H7 (cell line): ENCODE data around the gene IMP3. TPM values are rescaled to one million over a fixed set of nuclear protein-coding genes. Genes with fewer than 3 reads are reported as not detected.

Experiments used
- DNase-seq: peaks from one replicate; pipeline ENCODE4 v3.0.0; 2012
- H3K27me3 ChIP-seq: 2 replicates; pipeline ENCODE4 v1.6.0; 2011; ENCODE audit warnings: mild to moderate bottlenecking, low read length; ENCODE audit not compliant: control insufficient read depth, insufficient read depth
- H3K36me3 ChIP-seq: replicated peaks from 2 replicates; pipeline ENCODE4 v1.5.1; 2011; ENCODE audit warnings: low read length; ENCODE audit not compliant: control insufficient read depth, insufficient read depth
- H3K4me3 ChIP-seq: 2 replicates; pipeline ENCODE4 v1.5.1; 2011; ENCODE audit warnings: low read depth, mild to moderate bottlenecking, control low read depth, low read length, moderate library complexity; ENCODE audit not compliant: insufficient read depth
- total RNA-seq: library from RNA; depleted of rRNA; stranded (reverse); fragments of >200 nt; shearing (Covaris generic); gene quantifications from 2 replicates; pipeline ENCODE4 v1.2.3, GENCODE V29; 2014

IMP3 gene
- total RNA-seq, 1 experiment from 2014 or later: 168 TPM

DNA sequence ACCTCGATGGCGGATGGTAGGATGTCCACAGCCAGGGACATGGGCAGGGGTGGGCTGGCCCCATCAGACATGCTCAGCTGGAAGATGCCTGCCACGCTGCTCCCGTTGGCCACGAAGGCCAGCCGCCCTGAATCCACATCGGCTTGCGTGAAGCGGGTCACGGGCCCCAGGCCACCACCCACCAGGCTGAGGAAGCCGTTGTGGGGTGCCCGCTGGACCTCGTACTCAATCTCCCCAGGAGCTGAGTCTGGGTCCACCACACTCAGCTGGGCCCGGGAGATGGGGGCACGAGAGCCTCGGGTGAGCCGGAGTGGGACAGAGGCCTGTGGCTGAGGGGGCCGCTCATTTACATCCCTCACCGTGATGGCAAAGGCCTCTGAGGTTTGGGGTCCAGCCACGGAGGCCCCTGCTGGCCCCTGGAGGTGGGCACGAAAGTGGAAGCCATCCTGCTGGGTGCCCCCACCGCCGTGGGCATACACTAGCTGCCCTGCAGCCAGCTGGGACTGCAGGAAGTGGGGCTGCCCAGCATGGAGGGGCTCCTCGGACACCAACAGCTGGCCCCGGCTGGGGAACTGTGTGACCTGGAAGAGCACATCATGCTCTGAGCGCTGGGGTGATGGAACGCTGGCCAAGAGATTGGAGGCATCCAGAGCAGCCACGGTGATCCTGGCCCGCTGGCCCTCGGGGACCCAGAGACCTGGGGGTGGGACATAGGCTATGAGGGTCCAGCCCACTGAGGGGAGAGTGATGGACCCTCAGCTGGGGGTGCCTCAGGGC, 36.9 kb upstream of the IMP3 start:
- Histone ChIP-seq H3K36me3 (no peaks in the 10 kb centered on the region), H3K27me3 (no peaks in the 10 kb centered on the region), H3K4me3 (no peak overlapping the region)
- no peak for DNase-seq

DNA sequence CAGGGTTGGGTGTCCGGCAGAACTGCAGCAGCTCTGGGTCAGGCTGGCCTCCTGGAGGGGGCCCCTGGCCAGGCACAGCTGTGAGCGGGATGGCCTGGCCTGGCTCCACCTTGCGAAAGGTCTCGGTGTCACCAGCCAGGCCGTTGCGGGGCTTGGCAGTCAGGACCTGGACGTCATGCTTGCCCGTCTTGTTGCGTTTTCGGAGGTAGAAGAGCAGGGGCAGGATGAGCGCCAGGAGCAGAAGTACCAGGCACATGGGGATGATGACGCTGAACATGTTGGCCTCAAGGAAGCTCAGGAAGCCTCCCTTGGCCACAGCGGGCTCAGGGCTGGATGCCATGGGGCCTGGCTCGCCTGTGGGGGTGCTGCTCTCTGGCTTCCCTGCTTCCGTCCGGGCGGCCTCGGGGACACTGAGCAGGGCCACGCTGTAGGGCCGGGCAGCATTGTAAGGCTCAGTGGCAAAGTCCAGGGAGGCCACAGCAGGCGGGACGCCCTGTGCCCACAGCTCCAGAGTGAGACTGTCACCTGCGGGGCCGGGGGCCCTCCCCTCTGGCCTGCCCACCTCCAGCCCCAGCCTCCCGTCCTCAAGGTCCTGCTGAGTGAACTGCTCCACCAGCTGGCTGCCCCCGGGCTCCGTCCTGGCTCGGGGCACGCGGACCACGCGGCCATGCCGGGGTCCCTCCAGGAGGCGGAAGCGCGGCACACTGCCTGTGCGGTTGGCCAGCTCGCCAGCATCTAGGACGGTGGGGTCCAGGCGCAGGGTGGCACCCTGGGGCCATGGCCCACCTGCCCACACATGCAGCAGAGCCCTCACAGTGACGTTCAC, 35.8 kb upstream of the IMP3 start:
- Histone ChIP-seq H3K27me3 (no peaks in the 10 kb centered on the region), H3K36me3 (no peaks in the 10 kb centered on the region), H3K4me3 (no peak overlapping the region)
- no peak for DNase-seq

DNA sequence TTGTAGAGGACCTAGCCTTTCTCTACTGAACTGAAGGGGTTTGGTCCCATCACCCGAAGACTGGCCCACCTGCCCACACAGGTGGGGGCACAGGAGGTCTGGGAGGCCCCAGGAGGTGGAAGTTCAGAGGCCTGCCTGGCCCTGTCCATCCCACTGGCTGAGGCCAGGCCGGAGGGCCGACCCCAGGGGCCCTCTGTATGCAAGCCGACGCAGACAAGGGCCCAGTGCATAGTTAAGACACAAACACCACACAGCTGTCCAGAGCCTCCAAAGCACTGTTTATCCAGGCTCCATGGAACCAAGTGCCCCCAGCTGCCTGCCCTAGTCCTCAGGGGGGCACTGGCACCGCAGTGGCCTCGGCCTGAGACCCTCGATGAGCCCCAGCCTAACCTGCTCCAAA, 34.3 kb upstream of the IMP3 start:
- no peaks in the 10 kb centered on the region for H3K36me3 ChIP-seq
- no peaks in the 10 kb centered on the region for H3K27me3 ChIP-seq
- H3K4me3 ChIP-seq: no peak overlapping the region
- DNase-seq: no peak

DNA sequence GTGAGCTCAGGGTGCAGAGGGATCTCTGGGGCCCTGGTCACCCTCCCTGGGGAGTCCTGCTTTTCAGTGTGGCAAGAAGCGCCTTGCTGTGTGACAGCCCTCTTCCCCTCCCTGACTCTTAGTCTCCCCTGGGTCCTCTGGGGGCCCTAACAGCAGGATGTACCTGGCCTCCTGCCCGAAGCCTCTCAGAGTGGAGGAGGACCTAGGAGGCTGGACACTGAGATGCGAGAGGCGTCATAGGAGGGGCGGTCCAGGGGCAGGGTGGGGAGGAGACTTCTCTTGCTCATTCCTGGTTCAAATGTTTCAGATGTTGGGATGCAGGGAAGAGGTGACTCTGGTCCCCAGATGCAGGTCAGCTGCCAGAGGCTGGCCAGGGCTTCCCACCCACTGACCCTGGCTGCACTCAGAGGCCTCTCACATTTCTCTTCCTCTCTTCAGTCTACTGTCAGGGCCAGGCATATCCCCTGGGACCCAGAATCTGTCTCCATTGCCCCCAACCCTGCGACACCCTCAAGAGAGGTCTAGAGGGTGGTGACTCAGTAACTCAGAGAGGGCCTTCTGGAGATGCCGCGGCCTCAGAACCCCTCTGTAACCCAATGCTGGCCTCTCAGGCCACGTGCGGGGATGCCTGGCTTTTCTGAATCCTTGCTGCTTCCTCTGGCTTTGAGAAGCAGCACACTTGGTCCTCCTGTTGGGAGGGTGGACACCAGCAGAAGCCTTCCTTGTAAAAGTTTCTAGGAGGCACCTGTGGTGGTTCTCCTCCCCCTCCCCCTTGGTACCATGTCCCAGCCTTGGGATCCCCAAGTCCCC, 33.6 kb upstream of the IMP3 start:
- no peak overlapping the region for H3K4me3 ChIP-seq
- H3K36me3 ChIP-seq: no peaks in the 10 kb centered on the region
- H3K27me3 ChIP-seq: no peaks in the 10 kb centered on the region
- DNase-seq: no peak

DNA sequence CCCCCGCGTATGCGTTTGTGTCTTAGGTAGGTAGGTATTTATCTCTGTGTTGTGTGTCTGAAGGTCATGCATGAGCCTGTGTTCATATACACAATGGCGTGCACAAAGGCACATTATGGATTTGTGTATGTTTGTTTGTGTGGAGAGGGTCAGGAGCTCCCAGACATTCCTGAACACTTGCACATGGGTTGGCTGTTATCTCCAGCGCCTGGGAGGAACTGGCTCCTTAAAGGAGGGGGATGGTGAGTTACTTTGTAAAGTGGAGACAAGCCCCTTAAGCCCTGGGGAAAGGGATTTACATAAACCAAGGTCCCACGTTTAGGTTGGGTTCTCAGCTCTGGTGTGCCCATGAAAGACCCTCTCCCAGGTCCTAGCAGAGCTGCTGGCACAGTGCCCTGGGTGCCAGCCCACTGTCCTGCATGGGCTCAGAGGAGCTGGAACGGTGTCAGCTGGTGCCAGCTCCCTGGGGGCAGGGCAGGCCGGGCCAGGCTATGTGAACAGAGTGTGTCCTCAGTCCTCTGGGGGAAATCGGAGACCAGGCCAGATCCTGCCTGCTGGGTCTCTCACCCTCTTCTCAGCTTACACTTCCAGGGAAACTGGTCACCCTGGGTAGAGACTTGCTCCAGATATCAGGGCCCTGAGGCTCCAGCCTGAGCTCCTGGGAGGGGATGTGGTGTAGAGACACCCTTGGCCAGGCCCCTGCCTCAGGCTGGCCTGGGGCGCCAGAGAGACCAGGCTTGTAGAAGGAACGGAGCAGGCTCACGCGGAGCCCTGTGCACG, 32.8 kb upstream of the IMP3 start:
- Histone ChIP-seq H3K4me3 (no peak overlapping the region), H3K27me3 (no peaks in the 10 kb centered on the region), H3K36me3 (no peaks in the 10 kb centered on the region)
- peak; percentile 78 for DNase-seq

DNA sequence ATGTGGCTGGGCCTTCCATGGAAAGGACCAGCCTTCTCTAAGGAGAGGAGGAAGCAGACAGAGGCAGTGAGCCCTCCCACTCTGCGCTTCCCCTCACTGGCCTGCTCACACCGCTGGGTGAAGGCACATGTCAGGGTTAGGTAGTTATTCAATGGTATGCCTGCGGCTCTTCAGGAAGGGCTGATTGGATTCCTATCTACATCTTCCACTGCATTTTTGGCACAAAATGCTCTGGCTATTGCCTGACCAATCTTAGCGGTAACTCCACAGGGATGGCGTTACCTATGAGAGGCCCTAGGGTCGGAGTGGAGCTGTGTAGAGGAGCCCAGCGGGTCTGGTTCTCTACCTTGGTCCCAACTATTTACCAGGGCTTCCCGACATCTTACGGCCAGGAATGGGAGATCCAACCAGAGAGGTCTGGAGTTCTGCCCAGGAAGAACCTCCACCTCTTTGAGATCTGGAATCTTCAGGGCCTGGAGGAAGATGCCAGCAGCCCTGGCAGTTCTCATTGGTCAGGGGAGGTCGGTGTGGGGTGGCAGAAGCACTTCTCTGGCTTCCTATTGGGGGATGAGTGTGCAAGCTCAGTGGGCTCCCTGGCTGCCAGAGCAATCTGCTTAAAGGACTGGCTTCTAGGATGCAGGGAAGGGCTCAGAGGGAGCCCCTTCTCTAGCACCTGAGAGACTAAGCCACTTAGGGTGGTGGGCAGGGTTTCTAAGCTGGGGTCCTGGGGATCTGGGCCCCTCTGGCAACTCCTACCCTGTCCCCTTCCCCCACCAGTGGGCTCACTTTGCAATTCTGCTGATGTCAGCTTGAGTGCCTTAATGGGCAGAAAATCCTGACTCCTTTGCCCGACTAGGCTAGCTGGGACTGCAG, 31.9 kb upstream of the IMP3 start:
- Histone ChIP-seq H3K27me3 (no peaks in the 10 kb centered on the region), H3K36me3 (no peaks in the 10 kb centered on the region), H3K4me3 (no peak overlapping the region)
- peak; percentile 76 for DNase-seq

DNA sequence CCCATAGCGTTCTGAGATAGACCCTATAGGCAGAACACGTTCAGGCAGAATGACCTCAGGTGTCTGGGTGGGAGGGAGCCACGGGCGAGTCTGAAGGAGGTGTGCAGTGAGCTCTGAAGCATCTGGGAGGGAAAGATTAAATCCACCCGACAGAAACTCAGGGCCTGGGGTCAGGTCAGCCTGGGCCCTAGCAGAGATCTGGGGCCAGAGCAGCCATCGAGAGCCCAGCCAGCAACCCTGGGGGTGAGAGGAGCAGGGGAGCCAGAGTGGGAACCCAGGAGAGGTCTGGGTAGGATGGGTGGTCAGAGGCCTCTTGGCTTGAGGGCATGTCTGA, 29.8 kb upstream of the IMP3 start:
- Histone ChIP-seq H3K4me3 (no peak overlapping the region), H3K36me3 (no peaks in the 10 kb centered on the region), H3K27me3 (no peaks in the 10 kb centered on the region)
- no peak for DNase-seq

DNA sequence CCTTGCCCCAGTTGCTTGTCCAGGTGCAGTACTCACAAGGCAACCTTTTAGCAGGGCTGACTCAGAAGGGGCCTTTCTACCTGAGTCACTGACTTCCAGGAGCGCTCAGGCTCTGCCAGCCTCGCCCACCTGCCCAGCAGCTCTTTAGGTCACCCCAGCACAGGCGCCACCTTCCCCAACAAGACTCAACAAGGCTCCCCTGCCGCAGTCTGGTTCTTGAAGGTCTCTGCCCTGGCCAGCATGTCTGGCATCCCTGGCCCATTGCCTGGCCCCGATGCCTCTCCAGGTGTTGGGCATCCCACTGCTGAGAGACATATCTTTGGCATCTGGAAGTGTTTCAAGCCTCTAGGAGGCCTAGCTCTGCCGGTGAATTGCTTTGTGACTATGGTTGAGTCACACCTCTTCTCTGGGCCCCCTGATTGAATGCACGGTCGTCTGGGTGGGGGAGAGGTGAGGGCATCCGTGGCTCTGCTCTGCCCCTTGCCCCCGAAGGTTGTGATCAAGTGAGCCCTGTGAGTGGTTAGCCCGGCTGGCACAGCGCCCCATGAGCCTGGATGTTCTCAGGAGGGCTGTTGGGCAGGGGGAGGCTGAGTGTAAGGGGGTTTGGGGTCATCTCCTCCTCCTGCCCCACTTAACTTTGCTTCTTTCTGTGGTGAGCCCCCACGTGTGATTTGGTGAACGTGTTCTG, 29.3 kb upstream of the IMP3 start:
- Histone ChIP-seq H3K27me3 (no peaks in the 10 kb centered on the region), H3K36me3 (no peaks in the 10 kb centered on the region), H3K4me3 (no peak overlapping the region)
- no peak for DNase-seq

DNA sequence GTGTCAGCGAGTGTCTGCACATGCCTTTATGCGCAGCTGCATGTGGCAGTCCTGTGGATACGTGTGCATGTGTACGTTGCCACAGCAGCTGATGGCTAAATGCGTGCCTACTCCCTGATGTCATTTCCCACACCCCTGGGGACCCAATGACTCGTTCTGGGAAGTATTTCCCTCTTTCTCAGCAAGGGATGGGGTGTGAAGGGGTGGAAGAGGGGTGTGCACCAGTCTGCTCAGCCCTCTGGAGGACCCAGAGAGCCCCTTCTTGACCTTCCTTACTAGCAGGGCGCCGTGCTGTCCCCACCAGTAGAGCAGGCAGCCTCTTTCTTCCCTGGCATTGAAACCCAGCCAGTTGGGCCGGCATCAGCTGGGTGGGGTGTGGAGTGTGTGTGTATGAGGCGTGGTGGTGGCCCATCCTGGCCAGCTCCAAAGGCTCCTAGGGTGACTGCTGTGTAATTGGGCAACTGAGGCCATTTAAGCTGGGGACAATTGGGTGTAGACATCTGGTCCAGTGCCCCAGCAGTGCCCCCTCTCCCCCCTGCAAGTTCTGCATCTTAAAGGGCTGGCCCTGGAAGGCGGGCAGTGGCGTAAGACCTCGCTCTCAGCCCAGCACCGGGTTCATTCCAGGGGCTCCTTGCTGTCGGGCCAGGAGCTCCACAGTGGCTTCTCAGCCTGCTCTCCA, 26.9 kb upstream of the IMP3 start:
- Histone ChIP-seq H3K4me3 (no peak overlapping the region), H3K27me3 (no peaks in the 10 kb centered on the region), H3K36me3 (no peaks in the 10 kb centered on the region)
- no peak for DNase-seq

DNA sequence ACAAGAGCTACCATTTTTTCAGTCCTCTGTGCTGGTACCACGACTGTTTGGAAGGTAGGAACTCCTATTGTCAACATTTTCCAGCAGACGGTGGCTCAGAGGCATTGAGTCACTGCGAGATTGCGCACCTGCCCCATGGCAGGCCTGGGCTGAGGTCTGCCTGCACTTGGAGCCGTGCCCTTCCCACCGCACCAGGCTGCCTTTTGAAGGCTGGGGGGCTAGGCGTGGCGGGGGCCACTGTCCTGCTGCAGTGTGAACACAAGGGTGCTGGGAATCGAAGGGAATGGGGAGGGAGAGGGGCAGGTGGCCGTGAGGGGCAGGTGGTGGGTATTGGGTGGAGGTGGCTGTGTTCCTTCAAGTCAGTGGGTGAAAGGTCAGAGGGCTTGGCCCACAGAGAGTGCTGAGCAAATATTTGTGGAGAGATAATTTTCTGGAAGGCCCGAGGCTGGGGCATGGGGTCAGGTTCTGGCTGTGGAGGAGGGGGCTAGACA, 24.0 kb upstream of the IMP3 start:
- H3K36me3 ChIP-seq: no peaks in the 10 kb centered on the region; the same call in 1 of the 2 replicates
- no peaks in the 10 kb centered on the region for H3K27me3 ChIP-seq
- no peak overlapping the region for H3K4me3 ChIP-seq
- DNase-seq: no peak

DNA sequence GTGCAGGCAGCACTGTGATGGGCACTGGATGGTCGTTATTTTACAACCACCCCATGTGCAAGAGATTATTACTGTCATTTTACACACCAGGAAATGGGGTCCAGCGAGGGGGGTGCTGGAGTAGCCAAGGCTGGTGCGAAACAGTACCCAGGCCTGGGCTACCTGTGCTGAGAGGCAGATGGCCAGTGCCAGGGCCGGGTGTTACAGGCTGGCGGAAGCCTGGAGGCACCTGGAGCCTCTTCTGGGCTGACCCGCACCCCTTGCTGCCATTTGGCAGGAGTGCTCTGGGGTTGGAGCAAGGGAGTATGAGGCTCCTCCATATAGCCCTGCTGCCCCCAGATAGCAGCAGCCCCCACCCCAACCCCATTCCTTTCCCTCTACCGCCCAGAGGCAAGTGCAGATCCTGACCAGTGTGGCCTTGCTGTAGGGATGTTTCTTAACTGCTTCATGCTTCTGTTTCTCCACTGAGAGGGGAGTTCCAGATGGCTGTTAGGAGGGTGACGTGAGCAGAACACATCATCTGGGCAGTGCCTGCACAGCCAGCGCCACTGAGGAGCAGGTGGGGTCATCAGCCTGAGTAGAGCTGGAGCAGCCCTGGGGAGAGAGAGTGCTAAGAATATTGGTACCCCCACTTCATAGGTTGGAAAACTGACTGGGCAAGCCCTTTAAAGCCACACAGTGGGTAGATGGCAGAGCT, 22.9 kb upstream of the IMP3 start:
- H3K4me3 ChIP-seq: no peak overlapping the region
- H3K36me3 ChIP-seq: no peaks in the 10 kb centered on the region; the same call in 1 of the 2 replicates
- H3K27me3 ChIP-seq: no peaks in the 10 kb centered on the region
- no peak for DNase-seq

DNA sequence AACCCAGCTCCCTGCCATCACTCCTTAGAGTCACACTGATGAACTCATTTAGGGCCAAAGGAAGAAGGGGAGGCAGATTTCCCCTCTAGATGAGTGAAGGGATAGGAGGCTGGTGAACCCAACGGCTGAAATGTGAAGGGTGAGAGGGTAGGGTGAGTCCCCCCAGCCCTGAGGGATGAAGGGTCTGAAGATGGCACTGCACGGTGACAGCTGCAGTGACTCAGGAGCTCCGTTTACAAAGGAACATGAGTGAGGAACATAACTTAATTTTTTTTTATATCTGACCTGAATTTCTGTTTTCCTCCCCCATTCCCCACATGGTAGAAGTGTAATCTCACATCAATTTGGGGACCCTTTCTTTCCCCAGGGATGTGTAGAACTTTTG, 21.7 kb upstream of the IMP3 start:
- Histone ChIP-seq H3K36me3 (peaks cover 3% of the 10 kb centered on the region), H3K27me3 (no peaks in the 10 kb centered on the region), H3K4me3 (no peak overlapping the region)
- no peak for DNase-seq
